B cell (primary cell): ENCODE measurements around the gene SLC17A8. TPM values are rescaled to one million over a fixed set of nuclear protein-coding genes. Genes with fewer than 3 reads are reported as not detected.

Source experiments
- ATAC-seq: fragments of 200-7000 bp; cut with Tn5 transposase; one replicate; pipeline ENCODE4 v1.10.0; 2021; ENCODE audit warnings: low read depth, mild to moderate bottlenecking, moderate number of reproducible peaks, moderate library complexity
- CTCF ChIA-PET: fragments of 350-600 bp; sonication (Branson Sonifier 250); formaldehyde crosslinking; loops from one replicate; lab custom pipeline; 2021; ENCODE audit warnings: antibody characterized with exemption, inconsistent platforms; lab: Charles Lee
- POLR2A ChIA-PET: fragments of 350-600 bp; sonication (Branson Sonifier 250); formaldehyde crosslinking; loops from one replicate; lab custom pipeline; 2021; ENCODE audit warnings: antibody characterized with exemption; lab: Charles Lee
- DNase-seq: peaks from one replicate; pipeline ENCODE4 v3.0.0; 2013
- H2AFZ ChIP-seq: 2 replicates; pipeline ENCODE4 v1.6.1; 2012; ENCODE audit warnings: mild to moderate bottlenecking, low read depth, low read length; ENCODE audit not compliant: insufficient read depth, poor library complexity, severe bottlenecking
- H3K27ac ChIP-seq, 2 donors: 1 replicate in 1 of 2; 2 replicates in 1 of 2; pipeline ENCODE4 v1.5.1; 2012 to 2013; ENCODE audit warnings: low read length in 2 of 2, mild to moderate bottlenecking in 2 of 2, moderate library complexity in 1 of 2
- H3K27me3 ChIP-seq, 4 experiments: fragments of 200-600 bp in 1 of 4; sonication (generic) in 1 of 4; replicated peaks in 1 of 4; 1 replicate in 2 of 4; 2 replicates in 2 of 4; pipeline versions ENCODE4 v1.6.1 to v1.7.0; 2013 to 2016; ENCODE audit warnings: low read length in 3 of 4, mild to moderate bottlenecking in 2 of 4, mixed read lengths in 1 of 4, moderate library complexity in 1 of 4; ENCODE audit not compliant: insufficient read depth in 4 of 4, control insufficient read depth in 3 of 4; ENCODE audit errors: control extremely low read depth in 1 of 4
- H3K36me3 ChIP-seq, 2 experiments: replicated peaks in 1 of 2; 1 replicate in 1 of 2; 2 replicates in 1 of 2; pipeline versions ENCODE4 v1.6.1 to v1.7.1; 2013; ENCODE audit warnings: low read length in 1 of 2; ENCODE audit not compliant: insufficient read depth in 2 of 2, control insufficient read depth in 1 of 2; ENCODE audit errors: control extremely low read depth in 1 of 2, extremely low read depth in 1 of 2
- H3K4me1 ChIP-seq, 2 donors: fragments of 200-600 bp in 1 of 2; sonication (generic) in 1 of 2; 1 replicate in 1 of 2; 2 replicates in 1 of 2; pipeline versions ENCODE4 v1.5.1 to v1.6.1; 2013 to 2017; ENCODE audit warnings: low read length in 2 of 2; ENCODE audit not compliant: control insufficient read depth in 2 of 2, insufficient read depth in 2 of 2
- H3K4me2 ChIP-seq: replicated peaks from 2 replicates; pipeline ENCODE3; 2012; ENCODE audit warnings: mild to moderate bottlenecking, low read depth, low read length; ENCODE audit not compliant: poor library complexity, severe bottlenecking
- H3K4me3 ChIP-seq, 5 experiments: fragments of 200-600 bp in 1 of 5; sonication (generic) in 1 of 5; 1 replicate in 3 of 5; 2 replicates in 2 of 5; pipeline versions ENCODE4 v1.5.1 to v1.7.0; 2011 to 2016; ENCODE audit warnings: low read length in 4 of 5, mild to moderate bottlenecking in 4 of 5, low read depth in 2 of 5, control low read depth in 1 of 5, moderate library complexity in 1 of 5; ENCODE audit not compliant: insufficient read depth in 1 of 5; ENCODE audit errors: control extremely low read depth in 1 of 5, extremely low read depth in 1 of 5
- H3K79me2 ChIP-seq: fragments of 200-600 bp; sonication (generic); one replicate; pipeline ENCODE4 v1.6.0; 2016; ENCODE audit warnings: low read length; ENCODE audit not compliant: control insufficient read depth, insufficient read depth
- H3K9ac ChIP-seq: fragments of 200-600 bp; sonication (generic); 2 replicates; pipeline ENCODE4 v1.6.1; 2017; ENCODE audit warnings: mild to moderate bottlenecking, low read length, moderate library complexity
- H3K9me3 ChIP-seq, 3 donors: one replicate each; pipeline versions ENCODE4 v1.6.1 to v1.7.1; 2013; ENCODE audit warnings: low read length in 2 of 3; ENCODE audit not compliant: control insufficient read depth in 2 of 3, insufficient read depth in 1 of 3; ENCODE audit errors: control extremely low read depth in 1 of 3
- H4K20me1 ChIP-seq: 2 replicates; pipeline ENCODE4 v1.6.0; 2012; ENCODE audit warnings: mild to moderate bottlenecking, low read length; ENCODE audit not compliant: insufficient read depth, control insufficient read depth, poor library complexity, severe bottlenecking
- H3K27ac Mint-ChIP-seq: one replicate; pipeline ENCODE4 v1.8.0; 2021; ENCODE audit warnings: mixed read lengths
- H3K27me3 Mint-ChIP-seq: one replicate; pipeline ENCODE4 v1.8.0; 2021; ENCODE audit warnings: mixed read lengths
- H3K4me1 Mint-ChIP-seq: one replicate; pipeline ENCODE4 v1.8.0; 2021; ENCODE audit warnings: mixed read lengths
- H3K4me3 Mint-ChIP-seq: one replicate; pipeline ENCODE4 v1.8.0; 2021; ENCODE audit warnings: mixed read lengths
- H3K9me3 Mint-ChIP-seq: one replicate; pipeline ENCODE4 v1.8.0; 2022; ENCODE audit warnings: mixed read lengths; ENCODE audit not compliant: insufficient read depth
- EZH2 ChIP-seq: IDR thresholded peaks from 2 replicates; pipeline ENCODE4 v1.6.1; 2012; ENCODE audit warnings: borderline replicate concordance, low read depth, mild to moderate bottlenecking, moderate library complexity, low read length; ENCODE audit not compliant: insufficient read depth, poor library complexity, severe bottlenecking
- WGBS: methylation state at CpG from one replicate; pipeline ENCODE4 v1.1.5; 2013; ENCODE audit warnings: missing lambda C conversion rate; ENCODE audit not compliant: insufficient coverage; 5-methylcytosine and 5-hydroxymethylcytosine counted together
- intact Hi-C: fragments of 100-400 bp; cut with micrococcal nuclease; formaldehyde crosslinking; loops from one replicate; pipeline ENCODE4 v1.10.0; 2022
- polyA plus RNA-seq: library from polyadenylated mRNA; depleted of rRNA; stranded (reverse); fragments of >200 nt; gene quantifications from 2 replicates; pipeline ENCODE4 v1.2.3, GENCODE V29; 2012
- total RNA-seq, 2 donors: library from RNA; stranded (reverse); fragments of 120-200 nt in 1 of 2; gene quantifications; 1 replicate in 1 of 2; 2 replicates in 1 of 2; pipeline versions ENCODE4 v1.2.3 to v1.2.4, GENCODE V29; 2013 to 2022
- TF ChIP-seq, protein P1 (sequence below): fragments of 200-600 bp; IDR thresholded peaks from one replicate; pipeline ENCODE4 v1.8.0; 2022; ENCODE audit warnings: antibody characterized with exemption, mild to moderate bottlenecking

The SLC17A8 gene
- total and polyA plus RNA-seq, 2 donors (not counting 1 experiment from before 2014, with no cell fraction given), result not detected

DNA sequence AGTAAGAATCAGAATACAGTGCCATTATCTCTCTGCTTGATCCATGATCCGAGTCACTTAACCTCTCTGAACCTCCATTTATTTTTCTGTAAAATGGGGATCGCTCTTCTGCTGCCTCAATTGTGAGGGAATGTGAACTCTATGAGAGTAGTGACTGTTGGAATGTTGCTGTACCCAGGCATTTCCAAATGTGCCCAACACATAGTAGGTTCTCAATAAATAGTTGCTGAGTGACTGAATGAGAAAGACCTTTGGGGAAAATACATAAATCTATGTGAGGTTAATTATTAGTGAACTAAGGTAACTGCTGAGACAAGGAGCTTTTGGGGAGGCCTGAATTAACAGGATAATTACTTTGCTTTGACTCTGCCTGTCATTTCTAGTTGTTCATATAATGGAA, 82.9 kb downstream of the SLC17A8 start:
- intact Hi-C loops, result no loop called here
- Histone ChIP-seq H3K79me2 (no peaks in the 10 kb centered on the region), H3K4me3 (no peak overlapping the region), H2AFZ (no peak overlapping the region), H3K9me3 (no peaks in the 10 kb centered on the region), H3K9ac (no peak overlapping the region), H3K27me3 (no peaks in the 10 kb centered on the region), H3K27ac (no peak overlapping the region), H4K20me1 (no peaks in the 10 kb centered on the region), H3K36me3 (no peaks in the 10 kb centered on the region), H3K4me2 (no peak overlapping the region), H3K4me1 (no peaks in the 10 kb centered on the region)
- Mint-ChIP-seq H3K27ac (no peak overlapping the region), H3K4me3 (no peak overlapping the region), H3K9me3 (no peaks in the 10 kb centered on the region), H3K4me1 (no peaks in the 10 kb centered on the region), H3K27me3 (peaks cover 3% of the 10 kb centered on the region)
- no CpG with 5 or more reads among the region's 2 CpGs for WGBS
- DNase-seq (no peak), ATAC-seq (no peak)
- TF ChIP-seq EZH2, result no peak
- TF ChIP-seq, protein P1, sequence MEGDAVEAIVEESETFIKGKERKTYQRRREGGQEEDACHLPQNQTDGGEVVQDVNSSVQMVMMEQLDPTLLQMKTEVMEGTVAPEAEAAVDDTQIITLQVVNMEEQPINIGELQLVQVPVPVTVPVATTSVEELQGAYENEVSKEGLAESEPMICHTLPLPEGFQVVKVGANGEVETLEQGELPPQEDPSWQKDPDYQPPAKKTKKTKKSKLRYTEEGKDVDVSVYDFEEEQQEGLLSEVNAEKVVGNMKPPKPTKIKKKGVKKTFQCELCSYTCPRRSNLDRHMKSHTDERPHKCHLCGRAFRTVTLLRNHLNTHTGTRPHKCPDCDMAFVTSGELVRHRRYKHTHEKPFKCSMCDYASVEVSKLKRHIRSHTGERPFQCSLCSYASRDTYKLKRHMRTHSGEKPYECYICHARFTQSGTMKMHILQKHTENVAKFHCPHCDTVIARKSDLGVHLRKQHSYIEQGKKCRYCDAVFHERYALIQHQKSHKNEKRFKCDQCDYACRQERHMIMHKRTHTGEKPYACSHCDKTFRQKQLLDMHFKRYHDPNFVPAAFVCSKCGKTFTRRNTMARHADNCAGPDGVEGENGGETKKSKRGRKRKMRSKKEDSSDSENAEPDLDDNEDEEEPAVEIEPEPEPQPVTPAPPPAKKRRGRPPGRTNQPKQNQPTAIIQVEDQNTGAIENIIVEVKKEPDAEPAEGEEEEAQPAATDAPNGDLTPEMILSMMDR, result no peak
- ChIA-PET POLR2A (no interaction called here), CTCF (no interaction called here)

DNA sequence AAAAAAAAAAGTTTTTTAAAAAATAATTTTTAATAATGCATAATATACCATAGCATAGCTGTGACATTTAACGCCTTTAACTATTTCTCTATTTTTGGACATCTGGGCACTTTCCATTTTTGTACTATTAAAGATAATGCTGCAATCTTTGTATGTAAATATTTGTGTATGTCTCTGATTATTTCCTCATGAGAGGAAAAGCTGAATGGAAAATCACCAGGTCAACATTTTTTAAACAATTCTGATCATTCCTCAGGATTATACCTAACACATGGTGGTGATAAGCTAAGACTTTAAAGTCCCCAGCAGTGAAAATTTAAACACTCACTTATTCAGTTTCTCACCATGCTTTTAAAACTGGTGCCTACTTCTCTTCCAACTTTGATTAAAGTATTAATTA, 85.5 kb downstream of the SLC17A8 start:
- no peak for DNase-seq
- ChIA-PET CTCF (no interaction called here), POLR2A (no interaction called here)
- Histone ChIP-seq H3K27me3 (peaks cover 0 to 2% (median 0%) of the 10 kb centered on the region in 4 experiments), H3K79me2 (no peaks in the 10 kb centered on the region), H3K9me3 (no peaks in the 10 kb centered on the region), H2AFZ (no peak overlapping the region), H3K4me3 (no peak overlapping the region), H4K20me1 (no peaks in the 10 kb centered on the region), H3K4me2 (no peak overlapping the region), H3K9ac (no peak overlapping the region), H3K27ac (no peak overlapping the region), H3K4me1 (no peaks in the 10 kb centered on the region), H3K36me3 (no peaks in the 10 kb centered on the region)
- ATAC-seq, result no peak
- intact Hi-C loops, result no loop called here
- Mint-ChIP-seq H3K9me3 (no peaks in the 10 kb centered on the region), H3K4me3 (no peak overlapping the region), H3K27ac (no peak overlapping the region), H3K27me3 (peaks cover 15% of the 10 kb centered on the region), H3K4me1 (no peaks in the 10 kb centered on the region)
- TF ChIP-seq, protein P1, result no peak
- no peak for TF ChIP-seq EZH2
- WGBS, result no CpG with 5 or more reads among the region's 1 CpG
